ENCODE data around the gene PHF21A. TPM values are rescaled to one million over a fixed set of nuclear protein-coding genes. Genes with fewer than 3 reads are reported as not detected.

The PHF21A gene
- total and polyA plus RNA-seq, 2 of the 13 experiments (the other 11 are each of a cell fraction or from before 2014, with no cell fraction given), result 4.1 to 34.6 TPM

DNA sequence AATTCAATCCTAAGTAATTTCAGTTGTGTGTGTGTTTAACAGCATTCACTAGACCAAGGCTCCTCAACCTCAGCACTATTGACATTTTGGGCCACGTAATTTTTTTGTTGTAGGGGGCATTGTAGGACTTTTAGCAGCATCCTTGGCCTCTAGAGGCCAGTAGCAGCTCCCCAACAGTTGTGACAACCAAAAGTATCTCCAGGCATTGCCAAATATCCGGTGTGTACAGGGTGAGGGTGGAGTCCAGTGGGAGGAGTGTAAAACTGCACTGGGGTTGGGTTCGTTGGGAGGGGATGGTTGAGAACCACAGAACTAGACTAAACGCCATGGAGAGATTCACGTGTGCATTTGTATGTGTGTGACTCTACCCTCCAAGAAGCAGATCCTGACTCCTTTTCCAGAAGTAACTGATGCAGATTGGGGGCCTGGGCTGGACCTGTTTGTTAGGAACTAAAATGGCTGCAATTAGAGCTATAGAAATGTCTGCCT is 5.9 kb upstream of the PHF21A start (continued):
- TF ChIP-seq ZNF34 (CRISPR knock-in tag; IDR thresholded peaks at IDR 0.05; ENCODE audit: borderline replicate concordance), result no peak
- peak; percentile 69 for TF ChIP-seq GATAD2A (CRISPR knock-in tag; IDR thresholded peaks at IDR 0.05)
- TF ChIP-seq HNF4A (CRISPR knock-in tag; IDR thresholded peaks at IDR 0.05), result 0 out of 2 replicates have a peak, but pooled peaks have one; percentile 16
- TF ChIP-seq SMC3 (IDR thresholded peaks at IDR 0.05; ENCODE audit: low read length), result peak; percentile 32; the same call in 1 of the 2 replicates
- TF ChIP-seq CREM (IDR thresholded peaks at IDR 0.05), result peak; percentile 37; the same call in 1 of the 2 replicates
- TF ChIP-seq CREM (CRISPR knock-in tag; IDR thresholded peaks at IDR 0.05), result no peak
- TF ChIP-seq, protein P1, sequence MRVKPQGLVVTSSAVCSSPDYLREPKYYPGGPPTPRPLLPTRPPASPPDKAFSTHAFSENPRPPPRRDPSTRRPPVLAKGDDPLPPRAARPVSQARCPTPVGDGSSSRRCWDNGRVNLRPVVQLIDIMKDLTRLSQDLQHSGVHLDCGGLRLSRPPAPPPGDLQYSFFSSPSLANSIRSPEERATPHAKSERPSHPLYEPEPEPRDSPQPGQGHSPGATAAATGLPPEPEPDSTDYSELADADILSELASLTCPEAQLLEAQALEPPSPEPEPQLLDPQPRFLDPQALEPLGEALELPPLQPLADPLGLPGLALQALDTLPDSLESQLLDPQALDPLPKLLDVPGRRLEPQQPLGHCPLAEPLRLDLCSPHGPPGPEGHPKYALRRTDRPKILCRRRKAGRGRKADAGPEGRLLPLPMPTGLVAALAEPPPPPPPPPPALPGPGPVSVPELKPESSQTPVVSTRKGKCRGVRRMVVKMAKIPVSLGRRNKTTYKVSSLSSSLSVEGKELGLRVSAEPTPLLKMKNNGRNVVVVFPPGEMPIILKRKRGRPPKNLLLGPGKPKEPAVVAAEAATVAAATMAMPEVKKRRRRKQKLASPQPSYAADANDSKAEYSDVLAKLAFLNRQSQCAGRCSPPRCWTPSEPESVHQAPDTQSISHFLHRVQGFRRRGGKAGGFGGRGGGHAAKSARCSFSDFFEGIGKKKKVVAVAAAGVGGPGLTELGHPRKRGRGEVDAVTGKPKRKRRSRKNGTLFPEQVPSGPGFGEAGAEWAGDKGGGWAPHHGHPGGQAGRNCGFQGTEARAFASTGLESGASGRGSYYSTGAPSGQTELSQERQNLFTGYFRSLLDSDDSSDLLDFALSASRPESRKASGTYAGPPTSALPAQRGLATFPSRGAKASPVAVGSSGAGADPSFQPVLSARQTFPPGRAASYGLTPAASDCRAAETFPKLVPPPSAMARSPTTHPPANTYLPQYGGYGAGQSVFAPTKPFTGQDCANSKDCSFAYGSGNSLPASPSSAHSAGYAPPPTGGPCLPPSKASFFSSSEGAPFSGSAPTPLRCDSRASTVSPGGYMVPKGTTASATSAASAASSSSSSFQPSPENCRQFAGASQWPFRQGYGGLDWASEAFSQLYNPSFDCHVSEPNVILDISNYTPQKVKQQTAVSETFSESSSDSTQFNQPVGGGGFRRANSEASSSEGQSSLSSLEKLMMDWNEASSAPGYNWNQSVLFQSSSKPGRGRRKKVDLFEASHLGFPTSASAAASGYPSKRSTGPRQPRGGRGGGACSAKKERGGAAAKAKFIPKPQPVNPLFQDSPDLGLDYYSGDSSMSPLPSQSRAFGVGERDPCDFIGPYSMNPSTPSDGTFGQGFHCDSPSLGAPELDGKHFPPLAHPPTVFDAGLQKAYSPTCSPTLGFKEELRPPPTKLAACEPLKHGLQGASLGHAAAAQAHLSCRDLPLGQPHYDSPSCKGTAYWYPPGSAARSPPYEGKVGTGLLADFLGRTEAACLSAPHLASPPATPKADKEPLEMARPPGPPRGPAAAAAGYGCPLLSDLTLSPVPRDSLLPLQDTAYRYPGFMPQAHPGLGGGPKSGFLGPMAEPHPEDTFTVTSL (CRISPR knock-in tag; IDR thresholded peaks at IDR 0.05; ENCODE audit: borderline replicate concordance), result peak; percentile 25; the same call in 1 of the 2 replicates
- TF ChIP-seq, protein P2, sequence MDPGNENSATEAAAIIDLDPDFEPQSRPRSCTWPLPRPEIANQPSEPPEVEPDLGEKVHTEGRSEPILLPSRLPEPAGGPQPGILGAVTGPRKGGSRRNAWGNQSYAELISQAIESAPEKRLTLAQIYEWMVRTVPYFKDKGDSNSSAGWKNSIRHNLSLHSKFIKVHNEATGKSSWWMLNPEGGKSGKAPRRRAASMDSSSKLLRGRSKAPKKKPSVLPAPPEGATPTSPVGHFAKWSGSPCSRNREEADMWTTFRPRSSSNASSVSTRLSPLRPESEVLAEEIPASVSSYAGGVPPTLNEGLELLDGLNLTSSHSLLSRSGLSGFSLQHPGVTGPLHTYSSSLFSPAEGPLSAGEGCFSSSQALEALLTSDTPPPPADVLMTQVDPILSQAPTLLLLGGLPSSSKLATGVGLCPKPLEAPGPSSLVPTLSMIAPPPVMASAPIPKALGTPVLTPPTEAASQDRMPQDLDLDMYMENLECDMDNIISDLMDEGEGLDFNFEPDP (CRISPR knock-in tag; conservative IDR thresholded peaks at IDR 0.05), result no peak
- TF ChIP-seq CREB1 (IDR thresholded peaks at IDR 0.05), result no peak
- 0 out of 2 replicates have a peak, but pooled peaks have one; percentile 18 for TF ChIP-seq CREB1 (CRISPR knock-in tag; IDR thresholded peaks at IDR 0.05)
- no peak for TF ChIP-seq ZBTB42 (CRISPR knock-in tag; IDR thresholded peaks at IDR 0.05)
- no peak for TF ChIP-seq ZKSCAN5 (CRISPR knock-in tag; IDR thresholded peaks at IDR 0.05)
- TF ChIP-seq, protein P3, sequence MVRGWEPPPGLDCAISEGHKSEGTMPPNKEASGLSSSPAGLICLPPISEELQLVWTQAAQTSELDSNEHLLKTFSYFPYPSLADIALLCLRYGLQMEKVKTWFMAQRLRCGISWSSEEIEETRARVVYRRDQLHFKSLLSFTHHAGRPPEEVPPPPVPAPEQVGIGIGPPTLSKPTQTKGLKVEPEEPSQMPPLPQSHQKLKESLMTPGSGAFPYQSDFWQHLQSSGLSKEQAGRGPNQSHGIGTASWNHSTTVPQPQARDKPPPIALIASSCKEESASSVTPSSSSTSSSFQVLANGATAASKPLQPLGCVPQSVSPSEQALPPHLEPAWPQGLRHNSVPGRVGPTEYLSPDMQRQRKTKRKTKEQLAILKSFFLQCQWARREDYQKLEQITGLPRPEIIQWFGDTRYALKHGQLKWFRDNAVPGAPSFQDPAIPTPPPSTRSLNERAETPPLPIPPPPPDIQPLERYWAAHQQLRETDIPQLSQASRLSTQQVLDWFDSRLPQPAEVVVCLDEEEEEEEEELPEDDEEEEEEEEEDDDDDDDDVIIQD (CRISPR knock-in tag; IDR thresholded peaks at IDR 0.05; ENCODE audit: low read depth), result peak; percentile 28; the same call in 1 of the 2 replicates
- no peak for TF ChIP-seq GTF2F1 (IDR thresholded peaks at IDR 0.05; ENCODE audit: low read length)
- TF ChIP-seq, protein P4, sequence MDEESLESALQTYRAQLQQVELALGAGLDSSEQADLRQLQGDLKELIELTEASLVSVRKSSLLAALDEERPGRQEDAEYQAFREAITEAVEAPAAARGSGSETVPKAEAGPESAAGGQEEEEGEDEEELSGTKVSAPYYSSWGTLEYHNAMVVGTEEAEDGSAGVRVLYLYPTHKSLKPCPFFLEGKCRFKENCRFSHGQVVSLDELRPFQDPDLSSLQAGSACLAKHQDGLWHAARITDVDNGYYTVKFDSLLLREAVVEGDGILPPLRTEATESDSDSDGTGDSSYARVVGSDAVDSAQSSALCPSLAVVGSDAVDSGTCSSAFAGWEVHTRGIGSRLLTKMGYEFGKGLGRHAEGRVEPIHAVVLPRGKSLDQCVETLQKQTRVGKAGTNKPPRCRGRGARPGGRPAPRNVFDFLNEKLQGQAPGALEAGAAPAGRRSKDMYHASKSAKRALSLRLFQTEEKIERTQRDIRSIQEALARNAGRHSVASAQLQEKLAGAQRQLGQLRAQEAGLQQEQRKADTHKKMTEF (CRISPR knock-in tag; IDR thresholded peaks at IDR 0.05), result peak; percentile 64
- TF ChIP-seq ZNF782 (CRISPR knock-in tag; IDR thresholded peaks at IDR 0.05; ENCODE audit: borderline replicate concordance), result no peak
- peak; percentile 51 for TF ChIP-seq TEAD3 (CRISPR knock-in tag; optimal IDR thresholded peaks at IDR 0.05; ENCODE audit: borderline replicate concordance)
- no peak for TF ChIP-seq CENPT (CRISPR knock-in tag; IDR thresholded peaks at IDR 0.05; ENCODE audit: low read depth)
- TF ChIP-seq PHF5A (CRISPR knock-in tag; IDR thresholded peaks at IDR 0.05; ENCODE audit: low read depth, unreplicated experiment), result no peak
- peak; percentile 95 for TF ChIP-seq CEBPG (CRISPR knock-in tag; IDR thresholded peaks at IDR 0.05)
- TF ChIP-seq ZNF3 (CRISPR knock-in tag; IDR thresholded peaks at IDR 0.05), result no peak
- 0 out of 2 replicates have a peak, but pooled peaks have one; percentile 30 for TF ChIP-seq ZNF792 (CRISPR knock-in tag; IDR thresholded peaks at IDR 0.05)
- TF ChIP-seq REXO4 (CRISPR knock-in tag; IDR thresholded peaks at IDR 0.05; ENCODE audit: borderline replicate concordance), result no peak
- peak; percentile 78 for TF ChIP-seq ZNF331 (CRISPR knock-in tag; IDR thresholded peaks at IDR 0.05)
